Fibroblast of mammary gland (primary cell): ENCODE results near the gene RNF121.
"Not testable (repeated sequence)": the region's sequence is repeated elsewhere in the genome, so short reads cannot be mapped to it uniquely, and the experiment has no call there.

Experiments
- DNase-seq: peaks from one replicate; pipeline ENCODE4 v3.0.0-alpha.2; 2010; ENCODE audit warnings: low read depth
- H3K4me3 ChIP-seq: 2 replicates; pipeline ENCODE4 v1.5.1; 2011; ENCODE audit warnings: low read depth, mild to moderate bottlenecking, low read length, moderate library complexity; ENCODE audit not compliant: control insufficient read depth
- CTCF ChIP-seq: conservative IDR thresholded peaks from 2 replicates; pipeline ENCODE4 v1.5.1; 2011; ENCODE audit warnings: low read depth, low read length, inconsistent platforms; ENCODE audit not compliant: control insufficient read depth, insufficient read depth

RNF121 gene

GRCh38 chr11:71928737-71929443, at the start of gene RNF121:
RNF121 (plus strand) TSS chr11:71929046; CDS start chr11:71929062, 16 bp downstream.
- peak; percentile 90 for DNase-seq
- no peak for TF ChIP-seq CTCF
- peak within 1 kb of the TSS; percentile 100 for H3K4me3 ChIP-seq

- H3K4me3 ChIP-seq, DNase-seq: not testable (repeated sequence)
Measured at GRCh38 chr11:71885806-71886205, 43.0 kb upstream of the RNF121 start.

GRCh38 chr11:71888335-71889010, 40.4 kb upstream of the RNF121 start:
- H3K4me3 ChIP-seq, DNase-seq: not testable (repeated sequence)

- not testable (repeated sequence) for H3K4me3 ChIP-seq, DNase-seq
Measured at GRCh38 chr11:71889181-71889872, 39.5 kb upstream of the RNF121 start.

GRCh38 chr11:71895961-71896360, 32.9 kb upstream of the RNF121 start:
- TF ChIP-seq CTCF, result no peak
- DNase-seq, result no peak

GRCh38 chr11:71901137-71901536, 27.7 kb upstream of the RNF121 start:
- not testable (repeated sequence) for H3K4me3 ChIP-seq

More at GRCh38 chr11:71895961-71896360, 32.9 kb upstream of the RNF121 start:
- no peak overlapping the region for H3K4me3 ChIP-seq

GRCh38 chr11:71908218-71908617, 20.6 kb upstream of the RNF121 start:
- DNase-seq, result no peak
- no peak for TF ChIP-seq CTCF
- H3K4me3 ChIP-seq, result no peak overlapping the region

More at GRCh38 chr11:71901137-71901536, 27.7 kb upstream of the RNF121 start:
- peak; percentile 85 for DNase-seq

- H3K4me3 ChIP-seq, DNase-seq: not testable (repeated sequence)
Measured at GRCh38 chr11:71910775-71911174, 18.1 kb upstream of the RNF121 start.

GRCh38 chr11:71911321-71911985, 17.4 kb upstream of the RNF121 start:
- not testable (repeated sequence) for DNase-seq, H3K4me3 ChIP-seq

- not testable (repeated sequence) for DNase-seq, H3K4me3 ChIP-seq
Measured at GRCh38 chr11:71911986-71912340, 16.9 kb upstream of the RNF121 start.
